Calu3 (cell line): ENCODE measurements around the gene RASGRF1. TPM values are rescaled to one million over a fixed set of nuclear protein-coding genes. Genes with fewer than 3 reads are reported as not detected.

Experiments
- BruUV-seq: library from RNA; stranded (reverse); fragments of 400-500 nt; replicated peaks from 2 replicates; lab custom pipeline; 2021; lab: Mats Ljungman, UMichigan
- CTCF ChIA-PET: fragments of 300-600 bp; sonication (Branson Sonifier 250); formaldehyde crosslinking; loops from one replicate; lab custom pipeline; 2022; ENCODE audit warnings: antibody characterized with exemption; lab: Charles Lee
- DNase-seq: peaks from one replicate; pipeline ENCODE4 v3.0.0; 2022
- H3K27ac Mint-ChIP-seq: one replicate; pipeline ENCODE4 v1.8.0; 2022; ENCODE audit warnings: mixed read lengths; ENCODE audit not compliant: unreplicated experiment
- H3K27me3 Mint-ChIP-seq: one replicate; pipeline ENCODE4 v1.8.0; 2022; ENCODE audit warnings: mixed read lengths; ENCODE audit not compliant: unreplicated experiment
- H3K36me3 Mint-ChIP-seq: one replicate; pipeline ENCODE4 v1.8.0; 2022; ENCODE audit warnings: mild to moderate bottlenecking, moderate library complexity, mixed read lengths; ENCODE audit not compliant: insufficient read depth, unreplicated experiment
- H3K4me1 Mint-ChIP-seq: one replicate; pipeline ENCODE4 v1.8.0; 2022; ENCODE audit warnings: mild to moderate bottlenecking, low read depth, mixed read lengths; ENCODE audit not compliant: unreplicated experiment
- H3K4me3 Mint-ChIP-seq: one replicate; pipeline ENCODE4 v1.8.0; 2022; ENCODE audit warnings: mild to moderate bottlenecking, low read depth, moderate library complexity, mixed read lengths; ENCODE audit not compliant: unreplicated experiment
- H3K9me3 Mint-ChIP-seq: one replicate; pipeline ENCODE4 v1.8.0; 2022; ENCODE audit warnings: low read depth, mixed read lengths; ENCODE audit not compliant: unreplicated experiment
- CTCF ChIP-seq: fragments of 200-600 bp; IDR thresholded peaks from one replicate; pipeline ENCODE4 v1.8.0; 2022; ENCODE audit warnings: antibody characterized with exemption; ENCODE audit not compliant: unreplicated experiment
- intact Hi-C: fragments of 100-400 bp; cut with micrococcal nuclease; formaldehyde crosslinking; loops from one replicate; pipeline ENCODE4 v1.10.0; 2022; ENCODE audit not compliant: unreplicated experiment
- total RNA-seq: library from RNA; stranded (reverse); gene quantifications from 2 replicates; pipeline ENCODE4 v1.2.3, GENCODE V29; 2022

RASGRF1 gene
- total RNA-seq, 1 experiment from 2014 or later = 2.2 TPM

GRCh38 chr15:79082363-79083070 lies 8.1 kb downstream of the RASGRF1 start:
- CTCF ChIA-PET = no interaction called here
- H3K36me3 Mint-ChIP-seq = no peaks in the 10 kb centered on the region
- no peaks in the 10 kb centered on the region for H3K4me1 Mint-ChIP-seq
- BruUV-seq = no TSS peak
- H3K9me3 Mint-ChIP-seq = no peaks in the 10 kb centered on the region
- H3K4me3 Mint-ChIP-seq = no peak overlapping the region
- peaks cover 89% of the 10 kb centered on the region for H3K27me3 Mint-ChIP-seq
- intact Hi-C loops = no loop called here
- DNase-seq = no peak
- TF ChIP-seq CTCF = no peak
- H3K27ac Mint-ChIP-seq = no peak overlapping the region

- Mint-ChIP-seq H3K4me3 (no peak overlapping the region), H3K9me3 (no peaks in the 10 kb centered on the region), H3K36me3 (no peaks in the 10 kb centered on the region), H3K27ac (no peak overlapping the region), H3K27me3 (peaks cover 80% of the 10 kb centered on the region), H3K4me1 (no peaks in the 10 kb centered on the region)
- DNase-seq = no peak
- TF ChIP-seq CTCF = no peak
- intact Hi-C loops = no loop called here
- CTCF ChIA-PET = no interaction called here
- BruUV-seq = no TSS peak
These were observed 11.7 kb downstream of the RASGRF1 start for GRCh38 chr15:79078763-79079410.

- Mint-ChIP-seq H3K9me3 (no peaks in the 10 kb centered on the region), H3K4me3 (no peak overlapping the region), H3K36me3 (no peaks in the 10 kb centered on the region), H3K27me3 (peaks cover 80% of the 10 kb centered on the region), H3K4me1 (no peaks in the 10 kb centered on the region), H3K27ac (no peak overlapping the region)
- no peak for DNase-seq
- CTCF ChIA-PET = interaction anchor here (0.6 to 1.2 kb wide), 2 partner anchors 9 to 535 kb away, joined by 3 read pairs; no protein-coding TSS in a partner anchor
- TF ChIP-seq CTCF = no peak
- BruUV-seq = no TSS peak
- intact Hi-C loops = no loop called here
These were observed 12.6 kb downstream of the RASGRF1 start for GRCh38 chr15:79078003-79078402.

- CTCF ChIA-PET = interaction anchor here (1.2 kb wide), 1 partner anchor 8 kb away, joined by 3 read pairs; no protein-coding TSS in a partner anchor
- TF ChIP-seq CTCF = no peak
- Mint-ChIP-seq H3K9me3 (no peaks in the 10 kb centered on the region), H3K4me3 (no peak overlapping the region), H3K36me3 (no peaks in the 10 kb centered on the region), H3K27me3 (peaks cover 78% of the 10 kb centered on the region), H3K27ac (no peak overlapping the region), H3K4me1 (no peaks in the 10 kb centered on the region)
- DNase-seq = no peak
- no TSS peak for BruUV-seq
- intact Hi-C loops = no loop called here
These were observed 13.9 kb downstream of the RASGRF1 start for GRCh38 chr15:79076661-79077060.
